ENCODE results near the gene IGFLR1.

- TF ChIP-seq POLR2A (IDR thresholded peaks at IDR 0.05; ENCODE audit: control extremely low read depth in 1 of 2, low read depth in 2 of 2, low read length in 2 of 2): no peak
- no peak for TF ChIP-seq CTCF (IDR thresholded peaks at IDR 0.05; ENCODE audit: control extremely low read depth in 1 of 3, insufficient read depth in 1 of 3, low read depth in 1 of 3, low read length in 3 of 3)
- TF ChIP-seq CREB1 (IDR thresholded peaks at IDR 0.05): no peak
- TF ChIP-seq RAD21 (IDR thresholded peaks at IDR 0.05 in 1 of 2, conservative IDR thresholded peaks at IDR 0.05 in 1 of 2; ENCODE audit: low read depth in 2 of 2, low read length in 2 of 2): no peak
- TF ChIP-seq TAF7 (optimal IDR thresholded peaks at IDR 0.05; ENCODE audit: borderline replicate concordance, low read depth, low read length): no peak
- no peak for TF ChIP-seq EZH2 (IDR thresholded peaks at IDR 0.05; ENCODE audit: low read depth, low read length, severe bottlenecking)
- TF ChIP-seq SP1 (IDR thresholded peaks at IDR 0.05; ENCODE audit: low read depth, low read length): no peak
- no peak for TF ChIP-seq FOSL1 (IDR thresholded peaks at IDR 0.05; ENCODE audit: insufficient read depth, low read depth, low read length)
- TF ChIP-seq RXRA (IDR thresholded peaks at IDR 0.05; ENCODE audit: insufficient read depth, low read depth, low read length): no peak
- no peak for TF ChIP-seq SIN3A (conservative IDR thresholded peaks at IDR 0.05 in 1 of 2, IDR thresholded peaks at IDR 0.05 in 1 of 2; ENCODE audit: low read depth in 1 of 2, low read length in 2 of 2)
- TF ChIP-seq ZNF274 (IDR thresholded peaks at IDR 0.05; ENCODE audit: borderline replicate concordance, extremely low read depth, low read length): no peak
- no peak for TF ChIP-seq GABPA (IDR thresholded peaks at IDR 0.05; ENCODE audit: borderline replicate concordance, insufficient read depth, low read length)
Measured at GRCh38 chr19:35722897-35723296, 19.4 kb downstream of the IGFLR1 start.

All from H1 (cell line).